NK-92 (cell line): ENCODE data around the gene MCTS1.
"Not testable (repeated sequence)": the region's sequence is repeated elsewhere in the genome, so short reads cannot be mapped to it uniquely, and the experiment has no call there.

ENCODE experiments used
- DNase-seq: peaks from one replicate; lab custom pipeline; 2025; ENCODE audit not compliant: unreplicated experiment; lab: John Stamatoyannopoulos, UW

MCTS1 gene

DNA sequence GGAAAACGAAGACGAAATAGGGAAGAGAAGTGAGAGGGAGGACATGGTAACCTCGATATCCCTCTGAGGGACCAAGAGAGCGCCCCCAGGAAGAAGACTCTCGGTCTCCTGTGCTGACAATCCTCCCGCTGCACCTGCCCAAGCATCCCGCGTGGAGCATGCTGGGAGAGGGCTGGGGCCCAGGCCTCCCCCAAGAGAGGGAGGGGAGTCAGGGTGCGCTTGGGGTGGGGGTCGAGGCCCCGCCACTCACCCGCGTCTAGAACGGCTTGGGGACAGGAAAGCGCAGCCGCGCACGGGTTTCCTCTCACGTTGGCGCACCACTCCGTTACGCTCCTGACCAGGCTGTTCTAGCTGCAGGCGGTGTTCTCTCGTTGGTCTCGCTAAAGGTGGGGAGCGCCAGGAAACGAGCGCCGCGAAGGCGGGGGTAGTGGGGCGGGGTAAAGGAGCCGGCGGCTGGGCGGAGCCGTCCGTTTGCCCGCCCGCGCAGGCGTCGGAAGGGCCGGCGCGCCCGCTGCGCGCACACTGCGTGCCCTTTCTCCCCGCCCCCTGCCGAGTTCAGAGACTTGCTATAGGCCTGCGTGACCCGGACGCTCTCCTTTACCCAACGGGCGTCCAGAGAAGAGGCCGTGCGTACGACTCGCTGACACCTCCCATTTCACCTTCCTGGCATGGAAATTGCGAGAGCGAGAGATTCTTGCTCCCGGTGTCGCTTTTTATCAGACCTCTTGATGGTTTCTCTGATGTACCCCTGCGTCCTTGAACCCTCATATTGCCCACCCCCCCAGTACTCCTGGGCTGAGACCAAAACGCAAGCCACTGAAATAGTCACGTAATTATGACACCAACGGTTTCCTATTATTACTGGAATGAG, 26.0 kb downstream of the MCTS1 start, which contains the start of gene C1GALT1C1:
C1GALT1C1 (minus strand) TSS at position 388 of the 871 bp plus-strand sequence. CDS start 2,888 bp downstream, outside the sequence.
- DNase-seq = peak; percentile 55

GRCh38 chrX:120638619-120639018, 34.7 kb downstream of the MCTS1 start:
- no peak for DNase-seq

DNA sequence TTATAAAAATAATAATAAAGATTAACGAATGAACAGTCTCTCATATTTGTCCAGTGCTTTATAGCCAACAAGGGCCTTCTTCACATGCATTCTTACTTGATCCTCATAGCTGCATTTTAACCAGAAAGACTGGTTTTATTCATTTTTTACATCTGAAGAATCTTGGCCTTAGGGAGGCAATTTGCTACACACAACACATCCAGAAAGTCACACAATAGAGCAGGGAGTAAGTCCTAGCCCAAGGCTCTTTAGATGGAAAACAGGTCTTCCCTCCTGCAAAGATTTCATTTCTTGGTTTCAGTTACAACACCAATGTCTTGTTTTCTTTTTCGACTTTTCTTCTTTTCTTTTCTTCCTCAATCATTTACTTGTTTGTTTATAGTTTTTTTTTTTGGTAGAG, 39.0 kb downstream of the MCTS1 start:
- no peak for DNase-seq

- DNase-seq = no peak
Measured at GRCh38 chrX:120647127-120647526, 43.2 kb downstream of the MCTS1 start.

DNA sequence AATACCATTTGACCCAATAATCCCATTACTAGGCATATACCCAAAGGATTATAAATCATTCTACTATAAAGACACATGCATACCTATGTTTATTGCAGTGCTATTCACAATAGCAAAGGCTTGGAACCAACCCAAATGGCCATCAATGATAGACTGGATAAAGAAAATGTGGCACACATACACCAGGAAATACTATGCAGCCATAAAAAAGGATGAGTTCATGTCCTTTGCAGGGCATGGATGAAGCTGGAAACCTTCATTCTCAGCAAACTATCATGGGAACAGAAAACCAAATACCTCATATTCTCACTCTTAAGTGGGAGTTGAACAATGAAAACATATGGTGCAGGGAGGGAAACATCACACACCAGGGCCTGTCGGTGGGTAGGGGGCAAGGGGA, 48.4 kb downstream of the MCTS1 start:
- DNase-seq = not testable (repeated sequence)

DNA sequence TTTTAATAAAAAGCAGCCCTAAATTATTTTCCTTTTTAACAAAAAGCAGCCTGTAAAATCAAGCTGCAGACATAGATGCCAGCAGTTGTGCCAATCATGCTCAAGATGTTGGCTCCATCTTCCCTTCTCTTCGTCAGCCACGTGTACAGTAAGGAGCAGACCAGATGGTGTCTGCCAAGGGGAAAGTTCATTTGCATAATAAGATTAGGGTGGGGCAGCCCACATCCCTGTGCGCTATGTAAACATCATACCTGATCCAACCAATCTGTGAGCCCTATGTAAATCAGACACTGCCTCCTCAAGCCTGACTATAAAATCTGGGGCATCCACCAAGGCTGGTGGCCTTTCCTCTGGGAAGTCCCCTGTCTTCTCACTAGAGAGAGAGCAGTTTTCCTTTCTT, 49.1 kb downstream of the MCTS1 start:
- DNase-seq = no peak

DNA sequence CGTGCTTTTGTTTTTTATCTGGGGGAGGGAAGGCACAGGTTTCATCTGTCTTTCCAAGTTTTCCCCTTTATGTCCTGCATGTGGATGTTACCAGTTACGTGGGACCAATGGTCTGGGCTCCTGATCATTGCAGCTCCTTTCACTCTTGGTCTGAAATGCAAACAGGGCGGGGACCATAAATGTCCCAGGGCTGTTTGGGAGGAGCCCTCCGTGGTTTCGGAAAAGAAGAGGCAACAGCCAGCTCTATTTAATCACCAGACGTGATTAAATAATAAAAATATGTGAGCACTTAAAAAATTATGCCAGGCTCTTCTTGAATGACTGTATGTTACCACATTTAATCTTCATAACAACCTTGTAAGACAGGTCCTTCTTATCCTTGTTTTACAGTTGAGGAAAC, 56.7 kb downstream of the MCTS1 start:
- DNase-seq = no peak
